NCI-H345 treated with DMSO at 0.1 percent for 48 hours (cell line): ENCODE measurements around the gene SMAD7.

Experiments used
- DNase-seq: peaks from one replicate; lab custom pipeline; 2025; ENCODE audit not compliant: unreplicated experiment; lab: John Stamatoyannopoulos, UW

The SMAD7 gene

DNA sequence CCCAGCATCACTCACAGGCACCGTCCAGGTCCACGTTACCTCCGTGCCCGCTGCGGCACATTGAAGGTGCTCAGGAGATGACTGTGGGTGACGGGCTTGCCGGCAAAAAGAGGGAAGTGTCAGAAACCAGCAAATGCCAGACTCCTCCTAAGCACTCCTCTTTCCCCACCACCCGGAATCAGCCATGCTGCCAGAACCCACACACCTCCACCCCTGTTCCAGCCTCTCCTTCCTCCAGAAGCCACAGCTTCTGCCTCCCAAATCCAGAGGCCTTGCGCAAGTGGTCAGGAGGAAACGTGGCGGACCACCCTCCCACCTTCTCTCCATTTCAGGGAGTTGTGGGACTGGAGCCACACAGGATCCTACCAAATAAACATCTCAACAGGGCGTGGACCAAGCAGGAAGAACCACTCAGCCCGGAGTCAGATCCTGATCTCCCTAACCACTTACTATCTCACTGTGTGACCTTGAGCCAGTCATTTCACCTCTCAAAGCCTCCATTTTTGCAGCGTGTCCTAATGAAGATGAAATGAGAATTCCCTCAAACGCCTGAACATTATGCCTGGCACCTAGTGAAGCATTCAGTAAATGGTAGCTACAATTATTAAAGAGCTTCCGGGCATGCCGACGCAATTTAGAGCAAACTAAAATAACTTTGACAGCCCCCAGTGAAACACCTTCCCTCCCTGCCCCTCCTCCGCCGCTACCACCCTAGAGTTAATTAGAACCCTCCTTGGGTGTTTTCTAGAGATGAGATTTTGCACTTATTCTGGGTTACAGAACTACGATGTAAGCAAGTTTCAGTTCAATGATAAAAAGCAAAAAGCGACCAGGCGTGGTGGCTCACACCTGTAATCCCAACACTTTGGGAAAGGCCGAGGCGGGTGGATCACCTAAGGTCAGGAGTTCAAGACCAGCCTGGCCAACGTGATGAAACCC is 32.9 kb downstream of the SMAD7 start:
- no peak for DNase-seq

DNA sequence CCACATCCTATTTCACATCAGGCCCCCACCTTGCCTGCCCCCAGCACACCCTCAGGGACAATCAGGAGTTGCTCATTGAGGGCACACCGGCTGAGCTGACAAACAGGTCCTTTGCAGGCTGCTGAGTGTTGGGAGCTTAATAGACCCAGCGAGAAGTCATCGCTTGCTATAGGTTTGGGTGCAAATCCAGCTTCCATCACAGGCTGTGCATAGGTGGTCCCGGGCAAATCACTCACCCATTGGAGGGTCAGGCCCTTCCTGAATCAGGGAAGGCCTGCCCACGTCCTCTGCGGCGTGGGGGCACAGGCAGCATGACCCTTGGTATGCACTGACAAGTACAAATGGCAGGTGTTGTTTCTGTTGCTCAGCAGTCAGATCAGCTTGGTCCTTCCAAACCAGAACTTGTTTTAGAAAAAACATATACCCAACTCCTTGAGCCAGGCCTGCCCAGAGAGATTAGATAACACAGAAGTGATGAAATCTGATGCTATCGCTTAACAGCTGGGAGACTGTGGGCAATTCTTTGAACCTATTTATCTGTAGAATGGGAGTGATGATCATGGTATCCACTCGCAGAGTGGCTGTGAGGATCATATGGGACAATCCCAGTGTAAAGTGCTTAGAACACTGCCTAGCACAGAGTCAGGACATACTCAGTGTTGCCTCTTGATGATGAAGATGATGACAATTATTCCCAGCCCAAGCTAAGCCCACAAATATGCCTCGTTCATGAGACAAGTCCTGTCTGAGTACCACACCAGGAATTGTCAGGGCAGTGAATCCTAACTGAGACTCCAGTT is 34.9 kb downstream of the SMAD7 start:
- no peak for DNase-seq

DNA sequence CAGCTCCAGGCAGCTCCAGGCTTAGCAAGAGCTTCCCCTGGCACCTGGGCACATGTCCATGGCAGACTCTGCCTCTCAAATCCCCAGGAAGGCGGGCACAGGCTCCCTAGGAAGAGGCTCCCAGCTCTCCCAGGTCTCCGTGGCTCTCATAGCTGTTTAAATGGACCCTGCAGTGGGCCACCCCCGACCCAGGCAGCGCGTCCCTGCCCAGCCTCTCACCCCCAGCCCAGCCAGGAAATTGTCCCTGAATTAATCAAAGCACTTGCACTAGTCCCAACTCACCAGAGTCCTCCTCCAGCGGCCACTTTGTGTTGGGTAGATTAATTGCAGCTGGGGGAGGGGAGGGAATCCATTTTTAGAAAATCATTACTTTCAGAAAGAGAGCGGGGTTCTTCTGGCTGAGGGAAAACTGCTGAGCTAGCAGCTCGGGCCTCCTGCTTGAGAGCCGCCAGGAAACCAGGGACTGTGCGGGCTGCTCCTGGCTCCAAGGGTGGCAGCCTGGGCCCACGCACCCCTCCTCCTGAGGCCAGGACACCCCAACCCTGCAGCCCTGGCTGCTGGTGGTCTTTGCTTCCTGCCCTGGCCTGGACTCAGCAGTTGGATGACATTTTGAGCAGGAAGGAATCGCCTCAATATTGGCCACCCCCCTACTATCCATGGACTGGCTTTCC is 36.0 kb downstream of the SMAD7 start:
- no peak for DNase-seq

DNA sequence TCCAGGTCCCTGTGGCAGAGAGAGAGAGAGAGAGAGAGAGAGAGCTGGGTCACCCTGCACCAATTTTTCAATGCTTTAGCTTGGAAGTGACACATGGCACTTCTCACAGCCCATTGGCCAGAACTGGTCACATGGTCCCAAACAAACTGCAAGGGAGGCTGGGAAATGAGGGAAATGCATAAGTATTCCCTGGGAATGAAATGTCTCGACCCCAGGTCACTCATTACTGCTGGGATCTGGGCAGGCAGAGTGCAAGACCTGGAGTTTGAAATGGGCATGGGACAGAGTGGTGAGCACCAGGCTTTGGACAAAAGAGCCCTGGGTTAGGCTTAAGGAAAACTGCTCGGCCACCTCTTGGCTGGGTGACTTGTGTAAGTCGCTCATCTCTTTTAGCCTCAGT is 37.0 kb downstream of the SMAD7 start:
- no peak for DNase-seq

DNA sequence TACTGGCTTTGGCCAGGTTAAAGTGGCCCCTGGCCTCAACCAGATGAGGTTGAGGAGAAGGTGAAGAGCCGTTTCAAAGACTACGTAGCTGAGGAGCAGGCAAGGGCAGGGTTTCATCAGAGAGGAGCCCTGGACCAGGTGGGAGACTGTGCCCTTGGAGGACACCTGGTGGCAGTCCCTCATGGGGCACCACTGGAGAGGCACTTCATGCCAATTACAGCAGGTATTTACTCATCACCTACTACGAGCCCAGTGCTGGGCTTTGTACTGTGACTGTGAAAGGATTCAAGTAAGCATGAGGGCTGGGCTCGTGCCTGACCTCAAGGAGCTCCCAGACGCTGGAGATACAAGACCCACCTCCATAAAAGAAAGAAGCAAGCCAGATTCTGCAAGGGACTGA is 37.6 kb downstream of the SMAD7 start:
- DNase-seq, result no peak

DNA sequence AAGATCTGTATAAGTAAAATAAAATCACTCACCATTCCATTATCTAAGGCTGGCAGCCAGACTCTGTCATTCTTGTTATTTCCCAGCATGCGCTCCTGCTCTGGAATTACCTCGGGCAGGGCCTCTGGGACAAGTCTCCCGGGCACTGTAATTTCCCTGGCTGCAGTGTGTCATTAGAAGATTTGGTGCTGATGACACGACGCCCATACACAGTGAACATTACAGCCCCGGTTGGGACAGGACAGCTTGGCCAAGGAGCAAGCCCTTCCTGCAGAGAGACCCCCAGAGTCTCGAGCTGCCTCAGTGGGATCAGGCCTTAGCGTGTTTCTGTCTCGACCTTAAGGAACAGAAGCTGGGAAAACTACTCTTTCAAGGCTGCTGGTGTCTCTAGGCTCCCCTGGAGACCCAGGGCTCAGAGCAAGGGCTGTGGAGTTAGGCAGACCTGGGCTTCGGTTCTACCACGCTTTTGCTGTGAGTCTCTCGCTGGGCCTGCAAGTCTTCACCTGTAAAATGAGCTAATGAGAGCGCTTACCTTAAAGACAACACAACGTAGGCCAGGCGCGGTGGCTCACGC is 39.7 kb downstream of the SMAD7 start:
- DNase-seq, result no peak

DNA sequence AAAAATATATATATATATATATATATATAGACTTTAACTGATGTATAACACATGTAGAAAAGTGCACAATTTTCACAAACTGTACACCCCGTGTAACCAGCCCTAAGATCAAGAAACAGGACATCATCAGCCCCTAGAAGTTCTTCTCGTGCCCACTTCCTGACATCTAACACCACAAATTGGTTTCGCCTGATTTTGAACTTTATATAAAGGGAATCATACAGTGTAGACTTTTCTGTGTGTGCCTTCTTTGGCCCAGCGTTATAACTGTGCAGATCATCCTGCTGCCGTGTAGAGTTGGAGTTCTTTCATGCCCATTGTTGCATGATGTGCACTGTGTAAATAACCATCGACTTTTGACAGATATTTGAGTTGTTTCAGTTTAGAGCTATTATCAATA is 41.0 kb downstream of the SMAD7 start:
- no peak for DNase-seq

DNA sequence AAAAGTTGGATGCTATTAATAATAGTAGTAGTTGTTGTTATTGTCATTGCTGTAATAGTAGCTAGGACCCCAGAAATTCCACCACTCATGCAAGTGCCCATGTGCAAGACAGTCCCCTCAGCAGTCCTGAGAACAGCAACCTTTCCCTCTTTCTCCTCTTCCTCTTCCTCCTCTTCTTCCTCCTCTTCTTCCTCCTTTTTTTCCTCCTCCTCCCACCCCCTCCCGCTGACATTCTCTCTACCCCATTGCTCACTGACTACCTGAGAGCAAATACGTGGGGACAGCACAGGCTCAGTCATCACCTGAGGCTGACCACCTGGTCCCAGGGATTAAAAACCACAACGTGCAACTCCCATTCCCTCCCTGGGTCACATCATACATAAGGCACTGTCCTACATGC is 41.8 kb downstream of the SMAD7 start:
- no peak for DNase-seq

DNA sequence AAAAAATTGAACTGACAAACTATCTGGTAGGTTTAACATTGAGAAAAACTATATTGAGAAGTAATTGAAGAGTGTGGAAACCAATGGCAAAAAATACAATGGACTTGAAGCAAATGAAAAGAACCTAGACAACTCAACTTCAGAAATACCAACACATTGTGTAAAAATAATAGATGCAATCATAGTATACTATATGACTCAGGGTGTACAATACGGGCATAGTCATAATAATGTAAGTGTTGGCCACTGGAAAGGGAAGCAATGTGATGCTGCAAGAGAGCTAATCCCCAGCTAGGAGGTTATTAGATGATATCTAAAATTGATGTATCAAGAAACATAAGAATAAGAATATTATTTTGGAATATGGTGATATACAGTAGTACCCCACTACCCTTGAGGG is 45.3 kb downstream of the SMAD7 start:
- DNase-seq, result no peak

DNA sequence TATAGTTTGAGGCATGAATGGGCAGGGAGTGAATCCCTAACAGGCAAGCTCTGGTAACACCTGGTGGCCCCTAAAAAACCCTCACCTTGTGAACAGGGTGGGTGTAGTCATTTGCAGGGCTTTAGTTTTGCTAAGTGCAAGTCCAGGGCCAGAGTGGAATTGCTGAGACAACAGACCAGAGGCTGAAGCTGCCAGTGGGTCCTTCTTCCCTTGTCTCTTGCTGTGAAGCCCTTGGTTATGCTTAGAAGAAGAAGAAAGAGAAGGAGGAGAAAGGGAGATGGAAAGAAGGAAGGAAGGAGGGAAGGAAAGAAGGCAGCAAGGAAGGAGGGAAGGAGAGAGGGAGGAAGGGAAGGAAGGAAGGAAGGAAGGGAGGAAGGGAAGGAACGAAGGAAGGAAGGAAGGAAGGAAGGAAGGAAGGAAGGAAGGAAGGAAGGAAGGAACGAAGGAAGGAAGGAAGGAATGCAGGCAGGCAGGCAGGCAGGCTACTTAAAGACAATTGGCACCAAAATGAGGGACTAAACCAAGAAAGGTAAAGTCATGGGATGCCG is 45.8 kb downstream of the SMAD7 start:
- DNase-seq, result no peak

DNA sequence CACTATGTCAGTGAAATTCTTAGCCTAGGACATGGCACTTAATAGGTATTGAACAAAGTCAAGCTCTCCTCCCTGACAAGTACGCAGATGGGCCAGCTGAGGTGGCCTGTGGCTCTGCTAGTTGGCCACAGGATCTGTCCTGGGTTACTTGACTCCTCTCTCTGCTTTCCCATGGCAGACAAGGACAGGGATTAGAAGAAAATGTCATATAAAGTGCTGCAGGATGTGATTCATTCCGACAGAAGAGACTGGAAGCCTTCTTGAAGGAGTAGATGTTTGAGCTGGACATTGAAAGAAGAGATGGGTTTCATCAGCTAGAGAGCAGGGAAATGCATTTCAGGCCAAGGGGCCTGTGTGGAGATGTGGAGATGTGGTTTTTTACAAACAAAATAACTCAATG is 46.7 kb downstream of the SMAD7 start:
- no peak for DNase-seq

DNA sequence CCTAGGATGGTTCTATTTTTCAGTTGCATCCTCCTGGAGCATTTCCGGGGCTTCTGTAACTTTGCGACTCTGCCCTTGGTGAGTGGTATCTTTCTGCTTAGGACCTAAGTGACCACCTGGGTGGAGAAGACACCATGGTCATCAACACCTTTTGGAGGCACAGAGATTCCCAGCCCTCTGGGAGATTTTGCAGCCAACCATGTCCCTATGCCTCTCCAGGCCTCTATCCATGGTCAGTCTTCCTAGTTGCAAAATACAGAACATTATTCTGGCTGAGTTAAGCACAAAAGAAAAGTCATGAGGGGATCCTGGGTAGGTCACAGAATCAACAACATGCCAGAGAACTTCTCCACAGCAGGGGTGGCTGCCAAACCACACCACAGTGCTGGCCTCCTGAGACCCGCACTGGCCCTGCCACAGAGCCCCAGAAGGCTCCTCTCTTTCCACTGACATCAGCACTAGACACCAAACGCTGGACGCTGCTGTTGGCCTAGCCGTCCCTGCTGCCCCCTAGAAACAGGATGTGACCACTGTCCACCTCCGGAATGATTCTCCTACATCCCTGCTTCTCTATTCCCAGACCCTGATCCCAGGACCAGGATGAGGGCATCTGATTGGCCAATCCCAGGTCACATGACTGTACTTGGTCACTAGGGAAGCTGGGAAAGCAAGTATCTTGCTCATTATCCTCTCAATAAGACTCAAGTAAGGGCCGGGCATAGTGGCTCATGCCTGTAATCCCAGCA is 47.7 kb downstream of the SMAD7 start:
- DNase-seq, result no peak

DNA sequence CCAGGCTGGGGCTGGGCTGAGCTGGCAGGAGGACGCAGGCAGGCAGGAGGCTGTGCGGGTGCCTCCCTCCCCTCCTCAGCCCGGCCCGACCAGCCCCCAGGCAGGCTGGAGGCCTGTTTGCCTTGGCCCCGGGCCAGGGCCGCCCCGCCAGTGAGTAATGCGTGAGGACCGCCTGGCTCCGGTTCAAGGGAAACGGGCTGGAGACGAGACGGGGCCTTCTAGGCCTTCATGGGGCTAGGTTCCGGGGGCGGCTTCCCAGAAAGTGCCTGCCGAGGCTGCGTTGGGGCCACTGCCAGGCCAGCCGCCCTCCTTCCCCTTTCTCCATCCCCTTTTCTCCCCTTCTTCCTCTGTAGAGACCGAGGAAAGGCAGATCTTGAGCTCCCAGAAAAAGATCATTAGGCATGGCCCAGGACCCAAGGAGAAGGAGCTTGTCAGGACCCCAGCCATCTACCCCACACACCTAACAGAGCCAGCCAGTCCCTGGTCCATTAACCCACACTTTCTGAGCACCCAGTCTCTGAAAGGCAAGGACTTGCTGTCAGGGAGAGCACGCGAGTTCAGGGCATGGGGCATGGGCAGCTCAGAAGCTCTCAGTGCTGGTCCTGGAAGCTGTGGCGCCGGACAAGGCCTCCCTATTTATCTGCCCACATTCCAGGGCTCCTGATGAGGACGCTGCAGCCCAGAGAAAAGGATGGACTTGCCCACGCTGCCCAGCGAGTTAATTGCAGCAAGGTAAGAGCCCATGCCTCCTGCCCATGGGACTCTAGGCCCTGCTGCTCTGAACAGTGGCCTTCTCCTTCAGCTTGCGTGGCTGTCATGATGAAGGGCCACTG is 48.5 kb downstream of the SMAD7 start:
- DNase-seq, result peak; percentile 76

DNA sequence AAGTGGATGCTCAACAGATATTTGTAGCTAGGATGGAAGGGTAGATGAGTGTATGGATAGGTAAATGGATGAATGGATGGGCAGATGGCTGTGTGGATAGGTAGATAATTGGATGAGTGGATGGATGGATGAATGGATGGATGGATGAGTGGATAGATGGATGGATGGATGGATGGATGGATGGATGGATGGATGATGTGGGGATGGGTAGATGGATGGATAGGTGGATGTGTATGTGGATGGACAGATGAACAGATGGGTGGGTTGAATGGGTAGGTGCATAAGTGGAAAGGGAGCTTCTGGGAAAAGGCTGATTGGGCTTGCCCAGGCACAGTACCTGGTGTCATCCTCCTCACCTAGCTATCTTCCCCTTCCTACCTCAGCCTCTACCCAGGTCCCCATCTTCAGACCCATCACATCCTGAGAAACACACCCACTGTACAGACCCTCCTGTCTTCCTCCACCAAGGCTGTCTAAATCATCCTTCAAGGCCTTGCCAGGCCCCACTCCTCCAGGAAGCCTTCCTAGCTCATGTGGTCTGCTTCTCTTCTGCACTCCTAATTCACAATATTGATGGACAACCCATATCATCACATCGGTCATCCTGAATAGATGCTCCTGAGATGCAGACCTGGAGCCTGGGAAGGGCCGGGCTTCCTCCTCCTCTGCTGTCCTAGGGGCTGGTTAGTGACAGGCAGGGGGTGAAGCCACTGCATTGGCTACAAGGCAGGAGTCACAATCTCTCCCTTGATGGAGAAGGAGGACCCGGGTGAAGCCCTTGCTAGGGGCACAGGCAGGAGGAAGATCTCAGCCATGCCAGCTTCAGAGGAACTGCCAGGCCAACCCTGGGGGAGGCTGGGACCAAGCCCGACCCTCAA is 49.4 kb downstream of the SMAD7 start:
- no peak for DNase-seq

DNA sequence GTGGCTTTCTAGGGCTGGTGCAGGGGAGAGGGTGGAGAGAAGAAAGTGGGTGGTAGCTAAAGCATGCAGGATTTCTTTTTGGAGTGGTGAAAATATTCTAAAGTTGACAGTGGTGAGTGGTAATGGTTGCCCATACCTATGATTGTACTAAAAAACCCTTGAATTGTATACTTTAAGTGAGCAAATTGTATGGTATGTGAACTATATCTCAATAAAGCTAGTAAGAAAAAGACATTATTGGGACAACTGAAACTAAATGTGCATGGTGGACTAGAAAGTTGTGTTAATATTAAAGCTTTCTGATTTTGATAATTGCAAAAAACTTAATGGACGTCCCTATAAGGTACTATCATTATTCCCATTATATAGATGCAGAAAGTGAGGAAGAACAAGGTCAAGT is 50.3 kb downstream of the SMAD7 start:
- no peak for DNase-seq

DNA sequence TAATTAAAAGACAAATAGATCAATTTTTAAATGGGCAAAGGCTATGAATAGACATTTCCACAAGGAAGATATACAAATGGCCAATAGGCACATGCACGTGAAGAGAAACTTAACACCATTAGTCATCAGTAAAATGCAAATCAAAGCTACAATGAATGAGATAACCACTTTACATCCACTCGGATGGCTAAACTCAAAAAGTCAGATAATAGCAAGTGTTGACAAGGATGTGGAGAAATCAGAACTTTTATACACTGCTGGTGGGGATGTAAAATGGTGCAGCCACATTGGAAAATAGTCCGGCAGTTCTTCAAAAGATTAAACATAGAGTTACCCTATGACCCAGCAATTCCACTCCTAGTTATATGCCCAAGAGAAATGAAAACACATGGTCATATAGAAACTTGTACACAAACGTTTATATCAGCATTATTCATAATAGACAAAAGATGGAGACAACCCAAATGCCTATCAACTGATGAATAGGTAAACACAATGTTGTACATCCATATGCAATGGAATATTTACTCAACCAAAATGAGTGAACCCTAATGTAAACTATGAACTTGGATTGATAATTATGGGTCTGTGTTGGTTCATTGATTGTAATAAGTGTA is 51.1 kb downstream of the SMAD7 start:
- no peak for DNase-seq

DNA sequence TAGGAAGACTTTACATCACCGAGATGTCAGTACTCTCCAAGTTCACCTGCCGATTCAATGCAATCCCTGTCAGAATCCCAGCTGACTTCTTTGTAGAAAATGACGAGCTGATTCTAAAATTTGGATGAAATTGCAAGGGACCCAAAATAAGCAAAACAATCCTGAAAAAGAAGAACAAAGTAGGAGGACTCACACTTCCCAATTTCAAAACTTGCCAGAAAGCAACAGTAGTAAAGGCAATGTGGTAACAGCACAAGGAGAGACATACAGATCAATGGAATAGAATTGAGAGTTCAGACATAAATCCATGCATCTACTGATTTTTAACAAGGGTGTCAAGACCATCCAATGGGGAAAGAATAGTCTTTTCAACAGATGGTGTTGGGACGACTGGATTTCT is 52.2 kb downstream of the SMAD7 start:
- DNase-seq, result no peak

DNA sequence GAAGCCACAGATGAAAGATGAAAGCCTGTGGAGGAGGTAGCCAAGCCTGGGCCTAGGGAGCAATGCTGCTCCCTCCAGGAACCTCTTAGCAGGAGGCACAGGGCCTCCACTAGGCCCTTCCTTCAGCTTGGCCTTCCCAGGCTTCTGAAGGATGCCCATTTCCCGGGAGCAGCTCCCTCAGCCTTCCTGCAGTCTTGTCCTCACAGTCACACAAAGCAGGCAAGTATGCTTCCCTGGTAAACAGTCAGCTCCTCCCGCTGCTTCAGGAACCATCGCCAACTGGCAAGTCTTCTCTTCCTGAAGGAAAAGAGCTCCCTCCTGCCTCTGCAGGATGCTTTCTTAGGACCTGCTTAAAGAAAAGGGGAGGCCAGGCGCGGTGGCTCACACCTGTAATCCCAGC is 53.2 kb downstream of the SMAD7 start:
- DNase-seq, result no peak
